Suprapubic skin (tissue), 3 donors: ENCODE measurements around the gene NTN1.

ENCODE experiments used
- POLR2A ChIP-seq, 2 donors: fragments of 450-650 bp; IDR thresholded peaks; one replicate each; pipeline ENCODE4 v1.6.1; 2017; ENCODE audit warnings: antibody characterized with exemption in 2 of 2, mild to moderate bottlenecking in 2 of 2, moderate library complexity in 2 of 2
- TF ChIP-seq, protein P1 (sequence below), 2 donors: fragments of 200-600 bp in 1 of 2; fragments of 450-650 bp in 1 of 2; sonication (generic) in 1 of 2; IDR thresholded peaks; one replicate each; pipeline ENCODE4 v1.5.1; 2016 to 2019; ENCODE audit warnings: antibody characterized with exemption in 2 of 2, mild to moderate bottlenecking in 1 of 2, moderate library complexity in 1 of 2

DNA sequence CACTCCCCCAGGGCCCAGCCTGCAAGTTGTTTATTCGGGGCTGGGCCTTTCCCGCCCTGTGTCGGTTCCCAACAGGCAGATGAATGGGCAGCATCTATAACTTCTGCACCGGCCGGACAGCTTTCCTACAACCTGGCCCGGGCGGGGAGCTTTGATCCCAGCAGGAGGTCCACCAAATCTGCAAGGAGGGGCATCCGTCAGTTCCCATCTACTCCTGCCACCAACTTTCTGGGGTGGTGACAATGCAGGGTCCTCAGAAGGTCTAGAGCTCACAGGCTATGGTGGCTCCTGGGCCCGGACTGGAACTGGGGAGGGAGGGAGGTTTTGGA is 211.9 kb downstream of the NTN1 start:
- TF ChIP-seq, protein P1, sequence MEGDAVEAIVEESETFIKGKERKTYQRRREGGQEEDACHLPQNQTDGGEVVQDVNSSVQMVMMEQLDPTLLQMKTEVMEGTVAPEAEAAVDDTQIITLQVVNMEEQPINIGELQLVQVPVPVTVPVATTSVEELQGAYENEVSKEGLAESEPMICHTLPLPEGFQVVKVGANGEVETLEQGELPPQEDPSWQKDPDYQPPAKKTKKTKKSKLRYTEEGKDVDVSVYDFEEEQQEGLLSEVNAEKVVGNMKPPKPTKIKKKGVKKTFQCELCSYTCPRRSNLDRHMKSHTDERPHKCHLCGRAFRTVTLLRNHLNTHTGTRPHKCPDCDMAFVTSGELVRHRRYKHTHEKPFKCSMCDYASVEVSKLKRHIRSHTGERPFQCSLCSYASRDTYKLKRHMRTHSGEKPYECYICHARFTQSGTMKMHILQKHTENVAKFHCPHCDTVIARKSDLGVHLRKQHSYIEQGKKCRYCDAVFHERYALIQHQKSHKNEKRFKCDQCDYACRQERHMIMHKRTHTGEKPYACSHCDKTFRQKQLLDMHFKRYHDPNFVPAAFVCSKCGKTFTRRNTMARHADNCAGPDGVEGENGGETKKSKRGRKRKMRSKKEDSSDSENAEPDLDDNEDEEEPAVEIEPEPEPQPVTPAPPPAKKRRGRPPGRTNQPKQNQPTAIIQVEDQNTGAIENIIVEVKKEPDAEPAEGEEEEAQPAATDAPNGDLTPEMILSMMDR (IDR thresholded peaks at IDR 0.05), result no peak
- TF ChIP-seq POLR2A (IDR thresholded peaks at IDR 0.05), result no peak
